Measurements from ENCODE around the gene TPT1.
"Not testable (repeated sequence)": the region's sequence is repeated elsewhere in the genome, so short reads cannot be mapped to it uniquely, and the experiment has no call there.

DNA sequence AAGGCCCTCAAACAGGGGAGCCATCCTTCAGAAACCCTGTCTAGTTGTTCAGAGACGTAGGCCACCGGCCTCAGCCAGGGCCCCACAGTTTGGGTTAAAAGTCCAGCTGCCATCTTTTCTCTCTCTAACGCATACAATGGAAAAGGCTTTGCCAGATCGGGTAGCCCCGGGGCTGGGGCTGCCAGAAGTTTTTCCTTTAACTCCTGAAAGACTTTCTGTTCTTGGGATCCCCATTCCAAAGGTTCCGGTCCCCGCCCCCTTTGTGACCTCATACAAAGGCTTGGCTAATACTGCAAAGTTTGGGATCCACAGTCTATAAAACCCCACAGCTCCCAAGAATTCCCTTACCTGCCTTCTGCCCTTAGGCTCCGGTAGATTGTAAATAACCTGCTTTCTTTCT lies 39.7 kb upstream of the TPT1 start:
- TF ChIP-seq, protein P1, sequence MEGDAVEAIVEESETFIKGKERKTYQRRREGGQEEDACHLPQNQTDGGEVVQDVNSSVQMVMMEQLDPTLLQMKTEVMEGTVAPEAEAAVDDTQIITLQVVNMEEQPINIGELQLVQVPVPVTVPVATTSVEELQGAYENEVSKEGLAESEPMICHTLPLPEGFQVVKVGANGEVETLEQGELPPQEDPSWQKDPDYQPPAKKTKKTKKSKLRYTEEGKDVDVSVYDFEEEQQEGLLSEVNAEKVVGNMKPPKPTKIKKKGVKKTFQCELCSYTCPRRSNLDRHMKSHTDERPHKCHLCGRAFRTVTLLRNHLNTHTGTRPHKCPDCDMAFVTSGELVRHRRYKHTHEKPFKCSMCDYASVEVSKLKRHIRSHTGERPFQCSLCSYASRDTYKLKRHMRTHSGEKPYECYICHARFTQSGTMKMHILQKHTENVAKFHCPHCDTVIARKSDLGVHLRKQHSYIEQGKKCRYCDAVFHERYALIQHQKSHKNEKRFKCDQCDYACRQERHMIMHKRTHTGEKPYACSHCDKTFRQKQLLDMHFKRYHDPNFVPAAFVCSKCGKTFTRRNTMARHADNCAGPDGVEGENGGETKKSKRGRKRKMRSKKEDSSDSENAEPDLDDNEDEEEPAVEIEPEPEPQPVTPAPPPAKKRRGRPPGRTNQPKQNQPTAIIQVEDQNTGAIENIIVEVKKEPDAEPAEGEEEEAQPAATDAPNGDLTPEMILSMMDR (conservative IDR thresholded peaks at IDR 0.05; ENCODE audit: low read depth, low read length), result not testable (repeated sequence)
- TF ChIP-seq EZH2 (IDR thresholded peaks at IDR 0.05; ENCODE audit: borderline replicate concordance, low read depth, low read length, poor library complexity, severe bottlenecking), result not testable (repeated sequence)
